Measurements from ENCODE around the gene EGFLAM. TPM values are rescaled to one million over a fixed set of nuclear protein-coding genes. Genes with fewer than 3 reads are reported as not detected.

The EGFLAM gene
- total RNA-seq, 1 experiment from 2014 or later = 1.1 TPM

GRCh38 chr5:38465061-38465460 is 206.7 kb downstream of the EGFLAM start:
- H3K9me3 Mint-ChIP-seq = peaks cover 5% of the 10 kb centered on the region; the same call in 1 of the 2 replicates
- ATAC-seq (no peak), DNase-seq (ENCODE audit: low spot score) (no peak)
- H3K27me3 Mint-ChIP-seq (ENCODE audit: low read depth) = no peaks in the 10 kb centered on the region
- no peak overlapping the region for H3K4me3 Mint-ChIP-seq
- peaks cover 15% of the 10 kb centered on the region for H3K4me1 Mint-ChIP-seq
- H3K36me3 Mint-ChIP-seq = no peaks in the 10 kb centered on the region
- no peak overlapping the region for H3K27ac Mint-ChIP-seq
- TF ChIP-seq ERG (CRISPR knock-in tag; IDR thresholded peaks at IDR 0.05) = no peak
- TF ChIP-seq TP53 (CRISPR knock-in tag; IDR thresholded peaks at IDR 0.05) = no peak
- TF ChIP-seq CBFB (CRISPR knock-in tag; IDR thresholded peaks at IDR 0.05; ENCODE audit: low read depth) = no peak
- TF ChIP-seq ATF1 (CRISPR knock-in tag; IDR thresholded peaks at IDR 0.05) = no peak
- no peak for TF ChIP-seq OVOL2 (CRISPR knock-in tag; IDR thresholded peaks at IDR 0.05; ENCODE audit: borderline replicate concordance)
- TF ChIP-seq NR1H2 (CRISPR knock-in tag; IDR thresholded peaks at IDR 0.05) = no peak
- TF ChIP-seq ELF4 (CRISPR knock-in tag; IDR thresholded peaks at IDR 0.05; ENCODE audit: low read depth) = no peak
- TF ChIP-seq SP1 (CRISPR knock-in tag; conservative IDR thresholded peaks at IDR 0.05) = no peak
- TF ChIP-seq ETV6 (CRISPR knock-in tag; IDR thresholded peaks at IDR 0.05) = no peak
- TF ChIP-seq ATF2 (CRISPR knock-in tag; IDR thresholded peaks at IDR 0.05; ENCODE audit: borderline replicate concordance, low read depth) = no peak
- no peak for TF ChIP-seq CDX4 (CRISPR knock-in tag; IDR thresholded peaks at IDR 0.05; ENCODE audit: borderline replicate concordance)
- no peak for TF ChIP-seq AR (CRISPR knock-in tag; IDR thresholded peaks at IDR 0.05)
- no peak for TF ChIP-seq JUN (CRISPR knock-in tag; IDR thresholded peaks at IDR 0.05)
- POLR2A ChIA-PET = no interaction called here
- CTCF ChIA-PET = interaction anchor here (2.6 kb wide), 1 partner anchor 23 kb away, joined by 13 read pairs; no protein-coding TSS in a partner anchor

- ChIA-PET CTCF (interaction anchor here (3.3 to 5.4 kb wide), 2 partner anchors 24 to 45 kb away, joined by 16 to 31 read pairs; no protein-coding TSS in a partner anchor), POLR2A (no interaction called here)
- no peak for ATAC-seq
- DNase-seq (ENCODE audit: low spot score) = no peak
- Mint-ChIP-seq H3K9me3 (no peaks in the 10 kb centered on the region), H3K4me3 (no peak overlapping the region), H3K36me3 (no peaks in the 10 kb centered on the region), H3K4me1 (peaks cover 15% of the 10 kb centered on the region), H3K27ac (no peak overlapping the region), H3K27me3 (ENCODE audit: low read depth) (no peaks in the 10 kb centered on the region)
- TF ChIP-seq ZNF512 (CRISPR knock-in tag; IDR thresholded peaks at IDR 0.05; ENCODE audit: borderline replicate concordance) (no peak), NFE2L1 (CRISPR knock-in tag; IDR thresholded peaks at IDR 0.05) (no peak), TCF7 (CRISPR knock-in tag; IDR thresholded peaks at IDR 0.05; ENCODE audit: low read depth) (no peak), IRF1 (CRISPR knock-in tag; IDR thresholded peaks at IDR 0.05) (no peak), E2F5 (CRISPR knock-in tag; IDR thresholded peaks at IDR 0.05) (no peak), ZNF423 (CRISPR knock-in tag; IDR thresholded peaks at IDR 0.05) (no peak), RELA (CRISPR knock-in tag; IDR thresholded peaks at IDR 0.05; ENCODE audit: borderline replicate concordance) (no peak), ATF6 (CRISPR knock-in tag; IDR thresholded peaks at IDR 0.05) (no peak), NR2C2 (CRISPR knock-in tag; IDR thresholded peaks at IDR 0.05) (no peak)
These were observed 207.5 kb downstream of the EGFLAM start for GRCh38 chr5:38465702-38466423.
